Mesothelial cell of epicardium (in vitro differentiated cells): Measurements from ENCODE around the gene CYP2C8. TPM values are rescaled to one million over a fixed set of nuclear protein-coding genes. Genes with fewer than 3 reads are reported as not detected.
"Not testable (repeated sequence)": the region's sequence is repeated elsewhere in the genome, so short reads cannot be mapped to it uniquely, and the experiment has no call there.

ENCODE experiments used
- DNase-seq, 2 experiments: peaks; one replicate each; pipeline ENCODE4 v3.0.0; 2021; ENCODE audit warnings: low spot score in 2 of 2; ENCODE audit not compliant: unreplicated experiment in 2 of 2
- H3K27ac Mint-ChIP-seq: 2 replicates; pipeline ENCODE4 v1.8.0; 2021; ENCODE audit warnings: mixed read lengths
- H3K27me3 Mint-ChIP-seq: 2 replicates; pipeline ENCODE4 v1.8.0; 2021; ENCODE audit warnings: low read depth, mixed read lengths
- H3K36me3 Mint-ChIP-seq: 2 replicates; pipeline ENCODE4 v1.8.0; 2021; ENCODE audit warnings: mixed read lengths
- H3K4me1 Mint-ChIP-seq: 2 replicates; pipeline ENCODE4 v1.8.0; 2021; ENCODE audit warnings: mixed read lengths
- H3K4me3 Mint-ChIP-seq: 2 replicates; pipeline ENCODE4 v1.8.0; 2021; ENCODE audit warnings: mild to moderate bottlenecking, moderate library complexity, mixed read lengths
- H3K9me3 Mint-ChIP-seq: 2 replicates; pipeline ENCODE4 v1.8.0; 2021; ENCODE audit warnings: mixed read lengths
- CTCF ChIP-seq: fragments of 200-600 bp; sonication (generic); IDR thresholded peaks from one replicate; pipeline ENCODE4 v1.5.0; 2021; ENCODE audit warnings: antibody characterized with exemption; ENCODE audit not compliant: unreplicated experiment
- total RNA-seq: library from RNA; stranded (reverse); gene quantifications from 3 replicates; pipeline ENCODE4 v1.2.1, GENCODE V29; 2021

The CYP2C8 gene
- total RNA-seq, 1 donor from 2014 or later, result 5.3 TPM

- no peak for TF ChIP-seq CTCF
- Mint-ChIP-seq H3K9me3 (peaks cover 17% of the 10 kb centered on the region), H3K27me3 (no peaks in the 10 kb centered on the region), H3K4me3 (no peak overlapping the region), H3K4me1 (no peaks in the 10 kb centered on the region), H3K27ac (no peak overlapping the region), H3K36me3 (no peaks in the 10 kb centered on the region)
- DNase-seq, result no peak
Measured at GRCh38 chr10:95071107-95071660, 1.9 kb upstream of the CYP2C8 start.

GRCh38 chr10:95064125-95064524 lies 5.2 kb downstream of the CYP2C8 start:
- not testable (repeated sequence) for H3K4me1 Mint-ChIP-seq, H3K36me3 Mint-ChIP-seq, H3K27me3 Mint-ChIP-seq, H3K27ac Mint-ChIP-seq, H3K4me3 Mint-ChIP-seq, DNase-seq
- peaks cover 24% of the 10 kb centered on the region for H3K9me3 Mint-ChIP-seq

GRCh38 chr10:95056744-95057363 lies 12.4 kb downstream of the CYP2C8 start:
- peaks cover 14% of the 10 kb centered on the region for H3K9me3 Mint-ChIP-seq
- no peak overlapping the region for H3K4me3 Mint-ChIP-seq
- TF ChIP-seq CTCF, result no peak
- H3K36me3 Mint-ChIP-seq, result no peaks in the 10 kb centered on the region
- no peak for DNase-seq
- H3K27ac Mint-ChIP-seq, result no peak overlapping the region
- H3K27me3 Mint-ChIP-seq, result no peaks in the 10 kb centered on the region
- H3K4me1 Mint-ChIP-seq, result no peaks in the 10 kb centered on the region

GRCh38 chr10:95049919-95050318 lies 19.4 kb downstream of the CYP2C8 start:
- Mint-ChIP-seq H3K27me3 (no peaks in the 10 kb centered on the region), H3K27ac (no peak overlapping the region), H3K9me3 (peaks cover under 1% of the 10 kb centered on the region), H3K4me1 (no peaks in the 10 kb centered on the region), H3K4me3 (no peak overlapping the region), H3K36me3 (no peaks in the 10 kb centered on the region)
- no peak for TF ChIP-seq CTCF
- no peak for DNase-seq

GRCh38 chr10:95048206-95048605 lies 21.1 kb downstream of the CYP2C8 start:
- no peak for DNase-seq
- TF ChIP-seq CTCF, result no peak
- no peaks in the 10 kb centered on the region for H3K27me3 Mint-ChIP-seq
- H3K4me1 Mint-ChIP-seq, result no peaks in the 10 kb centered on the region
- no peak overlapping the region for H3K4me3 Mint-ChIP-seq
- no peak overlapping the region for H3K27ac Mint-ChIP-seq
- H3K9me3 Mint-ChIP-seq, result no peaks in the 10 kb centered on the region
- no peaks in the 10 kb centered on the region for H3K36me3 Mint-ChIP-seq

GRCh38 chr10:95039281-95039680 lies 30.0 kb downstream of the CYP2C8 start:
- no peak overlapping the region for H3K27ac Mint-ChIP-seq
- H3K9me3 Mint-ChIP-seq, result no peaks in the 10 kb centered on the region
- DNase-seq, result no peak
- no peaks in the 10 kb centered on the region for H3K27me3 Mint-ChIP-seq
- no peak overlapping the region for H3K4me3 Mint-ChIP-seq
- H3K4me1 Mint-ChIP-seq, result no peaks in the 10 kb centered on the region
- no peak for TF ChIP-seq CTCF
- H3K36me3 Mint-ChIP-seq, result no peaks in the 10 kb centered on the region
